ENCODE measurements around the gene FLAD1. TPM values are rescaled to one million over a fixed set of nuclear protein-coding genes. Genes with fewer than 3 reads are reported as not detected.

FLAD1 gene
- total RNA-seq, 1 donor from 2014 or later: 69.0 TPM

DNA sequence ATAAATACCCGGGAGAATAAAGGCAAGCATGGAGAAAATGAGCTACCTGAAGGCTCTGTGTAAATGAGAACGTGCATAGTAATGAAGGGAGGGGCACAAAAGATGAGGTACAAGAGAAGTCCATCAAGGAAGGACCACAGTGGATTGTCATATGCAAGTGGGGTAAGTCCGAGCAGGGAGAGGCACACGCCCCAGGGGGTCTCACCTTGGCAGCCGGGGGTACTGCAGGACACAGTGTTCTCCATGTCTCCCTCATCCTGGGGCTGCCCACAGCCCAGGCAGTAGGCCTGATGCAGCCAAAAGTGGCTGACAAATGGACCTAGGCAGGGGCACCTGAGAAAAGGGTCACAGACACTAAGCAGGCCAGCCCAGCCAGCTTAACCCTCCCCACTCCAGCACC, 40.5 kb downstream of the FLAD1 start:
- ATAC-seq (ENCODE audit: low read depth): no peak
- CTCF ChIA-PET: interaction anchor here (1.4 to 2.1 kb wide), 2 partner anchors 21 to 79 kb away, joined by 4 to 7 read pairs; no protein-coding TSS in a partner anchor
- peaks cover 1% of the 10 kb centered on the region for H3K36me3 Mint-ChIP-seq (ENCODE audit: low read depth)
- no peaks in the 10 kb centered on the region for H3K9me3 Mint-ChIP-seq
- peaks cover 18% of the 10 kb centered on the region for H3K4me1 Mint-ChIP-seq
- intact Hi-C loops (cut with micrococcal nuclease): no loop called here
- H3K27ac Mint-ChIP-seq: no peak overlapping the region
- H3K27me3 Mint-ChIP-seq: no peaks in the 10 kb centered on the region
- no peak for TF ChIP-seq CTCF (IDR thresholded peaks at IDR 0.05)
- POLR2A ChIA-PET: interaction anchor here (1.1 kb wide), 1 partner anchor 49 kb away, joined by 3 read pairs; no protein-coding TSS in a partner anchor
- DNase-seq: no peak
- no peak overlapping the region for H3K4me3 Mint-ChIP-seq

DNA sequence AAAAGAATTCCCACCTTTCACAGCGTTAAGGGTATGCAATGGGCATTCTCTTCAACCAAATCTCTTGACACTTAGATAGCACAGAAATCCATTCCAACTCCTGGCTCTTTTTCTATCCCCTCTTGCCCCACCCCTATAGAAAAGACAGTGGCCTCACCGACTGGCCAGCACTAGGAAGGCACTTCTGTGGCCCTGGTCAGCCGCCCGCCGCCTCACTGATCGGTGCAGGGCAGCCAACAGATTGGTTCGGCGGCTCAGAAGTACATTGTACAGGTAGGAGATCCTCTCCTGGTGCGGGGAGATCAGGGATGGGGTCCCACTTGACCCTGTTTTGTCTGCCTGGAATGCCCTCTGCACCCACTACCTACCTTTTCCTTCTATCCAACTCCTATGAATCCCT, 41.2 kb downstream of the FLAD1 start:
- no peak overlapping the region for H3K4me3 Mint-ChIP-seq
- CTCF ChIA-PET: no interaction called here
- no peak for ATAC-seq (ENCODE audit: low read depth)
- no peaks in the 10 kb centered on the region for H3K27me3 Mint-ChIP-seq
- no peak for TF ChIP-seq CTCF (IDR thresholded peaks at IDR 0.05)
- H3K9me3 Mint-ChIP-seq: no peaks in the 10 kb centered on the region
- H3K36me3 Mint-ChIP-seq (ENCODE audit: low read depth): peaks cover under 1% of the 10 kb centered on the region
- no peak overlapping the region for H3K27ac Mint-ChIP-seq
- H3K4me1 Mint-ChIP-seq: peaks cover 11% of the 10 kb centered on the region
- no peak for DNase-seq
- POLR2A ChIA-PET: no interaction called here
- intact Hi-C loops (cut with micrococcal nuclease): no loop called here

GRCh38 chr1:155026154-155026553, 43.0 kb downstream of the FLAD1 start:
- H3K36me3 Mint-ChIP-seq (ENCODE audit: low read depth): no peaks in the 10 kb centered on the region
- intact Hi-C loops (cut with micrococcal nuclease): no loop called here
- CTCF ChIA-PET: no interaction called here
- no peak for TF ChIP-seq CTCF (IDR thresholded peaks at IDR 0.05)
- H3K27ac Mint-ChIP-seq: no peak overlapping the region
- ATAC-seq (ENCODE audit: low read depth) (no peak), DNase-seq (no peak)
- POLR2A ChIA-PET: no interaction called here
- no peaks in the 10 kb centered on the region for H3K27me3 Mint-ChIP-seq
- H3K4me3 Mint-ChIP-seq: no peak overlapping the region
- H3K9me3 Mint-ChIP-seq: no peaks in the 10 kb centered on the region
- peaks cover 3% of the 10 kb centered on the region for H3K4me1 Mint-ChIP-seq

DNA sequence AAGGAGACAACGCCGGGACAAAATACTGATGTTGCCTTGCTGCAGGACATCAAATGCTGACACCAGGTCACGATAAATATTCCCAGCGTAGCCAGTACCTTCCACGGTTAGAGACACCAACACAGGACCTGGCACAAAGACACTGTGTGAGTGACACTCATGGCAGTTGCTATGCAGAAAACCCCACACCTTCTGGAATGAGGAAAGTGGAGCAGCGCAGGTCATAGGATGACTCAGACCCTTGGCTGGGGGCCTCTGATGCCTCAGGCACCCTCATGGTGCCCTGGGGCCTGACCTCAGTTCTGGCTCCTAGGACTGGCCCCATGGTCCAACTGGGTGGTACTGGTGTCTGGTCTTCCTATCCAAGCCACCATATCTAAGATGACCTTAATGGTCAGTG, 43.4 kb downstream of the FLAD1 start:
- Mint-ChIP-seq H3K27ac (no peak overlapping the region), H3K36me3 (ENCODE audit: low read depth) (no peaks in the 10 kb centered on the region), H3K9me3 (no peaks in the 10 kb centered on the region), H3K4me1 (peaks cover under 1% of the 10 kb centered on the region), H3K27me3 (no peaks in the 10 kb centered on the region), H3K4me3 (no peak overlapping the region)
- ChIA-PET CTCF (no interaction called here), POLR2A (no interaction called here)
- intact Hi-C loops (cut with micrococcal nuclease): no loop called here
- no peak for DNase-seq
- TF ChIP-seq CTCF (IDR thresholded peaks at IDR 0.05): no peak
- no peak for ATAC-seq (ENCODE audit: low read depth)

- intact Hi-C loops (cut with micrococcal nuclease): no loop called here
- ATAC-seq (ENCODE audit: low read depth) (no peak), DNase-seq (no peak)
- no peaks in the 10 kb centered on the region for H3K4me1 Mint-ChIP-seq
- no peaks in the 10 kb centered on the region for H3K36me3 Mint-ChIP-seq (ENCODE audit: low read depth)
- CTCF ChIA-PET: no interaction called here
- no peak for TF ChIP-seq CTCF (IDR thresholded peaks at IDR 0.05)
- no peak overlapping the region for H3K4me3 Mint-ChIP-seq
- POLR2A ChIA-PET: no interaction called here
- no peaks in the 10 kb centered on the region for H3K9me3 Mint-ChIP-seq
- H3K27me3 Mint-ChIP-seq: no peaks in the 10 kb centered on the region
- H3K27ac Mint-ChIP-seq: no peak overlapping the region
These were observed 46.5 kb downstream of the FLAD1 start for GRCh38 chr1:155029513-155030242.

Measured in activated B cell treated with CpG ODN at 0.5 μM for 24 hours (primary cell).